AG09319 (cell line): Measurements from ENCODE around the gene TDRD12.

Source experiments
- DNase-seq: peaks from one replicate; pipeline ENCODE4 v3.0.0-alpha.2; 2010; ENCODE audit warnings: low read depth; ENCODE audit errors: extremely low read depth
- CTCF ChIP-seq: IDR thresholded peaks from 2 replicates; pipeline ENCODE4 v1.5.1; 2011; ENCODE audit warnings: low read depth, mild to moderate bottlenecking, inconsistent platforms, low read length, moderate library complexity

Gene TDRD12

GRCh38 chr19:32674931-32675719, 44.4 kb upstream of the TDRD12 start, which contains the start of gene ANKRD27:
TSS of gene ANKRD27 (minus strand) at chr19:32675180. CDS start at chr19:32659015, 16,165 bp downstream.
- DNase-seq: peak; percentile 94
- TF ChIP-seq CTCF: no peak

- no peak for TF ChIP-seq CTCF
- DNase-seq: peak; percentile 29
These were observed 43.8 kb upstream of the TDRD12 start, which contains the start of gene RGS9BP for GRCh38 chr19:32675720-32676185. TSS of gene RGS9BP (plus strand) at chr19:32675848. CDS start at chr19:32676264, 416 bp downstream.

GRCh38 chr19:32676186-32676894, 43.2 kb upstream of the TDRD12 start:
- TF ChIP-seq CTCF: no peak
- DNase-seq: no peak

GRCh38 chr19:32676895-32677359, 42.6 kb upstream of the TDRD12 start:
- DNase-seq: no peak
- TF ChIP-seq CTCF: no peak

GRCh38 chr19:32677657-32678056, 41.9 kb upstream of the TDRD12 start:
- no peak for TF ChIP-seq CTCF
- DNase-seq: no peak

- DNase-seq: no peak
- TF ChIP-seq CTCF: no peak
These were observed 38.6 kb upstream of the TDRD12 start for GRCh38 chr19:32680986-32681385.

GRCh38 chr19:32682317-32682716, 37.2 kb upstream of the TDRD12 start:
- no peak for TF ChIP-seq CTCF
- DNase-seq: no peak
